ENCODE data around the gene WDR86. TPM values are rescaled to one million over a fixed set of nuclear protein-coding genes. Genes with fewer than 3 reads are reported as not detected.

Gene WDR86
- polyA plus RNA-seq, 1 donor from 2014 or later = 46.2 TPM

DNA sequence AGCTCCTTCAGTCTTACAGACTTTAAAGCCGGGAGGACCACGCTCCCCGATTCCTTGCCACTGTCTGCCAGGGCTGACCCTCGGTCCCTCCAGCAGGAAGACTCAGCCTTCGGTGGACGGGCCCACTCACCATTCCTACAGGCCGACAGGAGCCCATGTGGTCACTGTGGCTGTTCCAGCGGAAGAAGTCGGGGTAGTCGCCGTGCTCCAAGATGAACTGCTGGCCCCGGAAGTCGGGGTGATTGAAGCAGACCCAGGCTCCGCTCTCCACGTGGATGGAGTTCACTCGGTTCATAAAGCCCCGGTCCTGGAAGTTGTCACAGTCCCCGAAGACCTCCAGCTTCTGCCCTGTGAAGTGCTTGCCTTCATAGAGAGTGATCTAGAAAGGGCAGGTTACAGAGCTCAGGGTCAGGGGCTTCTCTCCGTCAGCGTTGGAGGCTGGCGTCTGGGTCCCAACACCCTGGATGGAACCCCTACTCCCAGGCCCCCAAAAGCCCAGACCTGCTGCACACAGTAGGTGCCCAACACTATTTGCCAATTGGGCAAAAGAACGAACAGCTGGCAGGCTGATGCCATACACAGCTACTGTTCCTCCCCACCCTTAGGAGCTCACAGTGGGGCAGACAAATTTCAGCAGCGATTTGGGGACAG, 28.2 kb upstream of the WDR86 start:
- Histone ChIP-seq H3K9ac (ENCODE audit: low read length) (no peak overlapping the region), H2AFZ (ENCODE audit: low read depth, low read length) (no peak overlapping the region), H3K9me2 (ENCODE audit: insufficient read depth, low read length) (no peaks in the 10 kb centered on the region), H3K4me2 (ENCODE audit: low read length) (no peak overlapping the region), H3K79me2 (replicated peaks; ENCODE audit: insufficient read depth, low read length) (no peaks in the 10 kb centered on the region), H3K36me3 (ENCODE audit: insufficient read depth, low read length) (no peaks in the 10 kb centered on the region), H3K4me3 (ENCODE audit: low read length) (no peak overlapping the region), H3F3A (ENCODE audit: insufficient read depth, low read length, poor library complexity, severe bottlenecking) (no peaks in the 10 kb centered on the region), H3K9me3 (ENCODE audit: low read length) (no peaks in the 10 kb centered on the region), H3K27ac (ENCODE audit: low read length) (no peak overlapping the region), H4K20me1 (ENCODE audit: insufficient read depth) (no peaks in the 10 kb centered on the region), H3K27me3 (ENCODE audit: insufficient read depth, low read depth, low read length) (peaks cover 15% of the 10 kb centered on the region)
- TF ChIP-seq, protein P1, sequence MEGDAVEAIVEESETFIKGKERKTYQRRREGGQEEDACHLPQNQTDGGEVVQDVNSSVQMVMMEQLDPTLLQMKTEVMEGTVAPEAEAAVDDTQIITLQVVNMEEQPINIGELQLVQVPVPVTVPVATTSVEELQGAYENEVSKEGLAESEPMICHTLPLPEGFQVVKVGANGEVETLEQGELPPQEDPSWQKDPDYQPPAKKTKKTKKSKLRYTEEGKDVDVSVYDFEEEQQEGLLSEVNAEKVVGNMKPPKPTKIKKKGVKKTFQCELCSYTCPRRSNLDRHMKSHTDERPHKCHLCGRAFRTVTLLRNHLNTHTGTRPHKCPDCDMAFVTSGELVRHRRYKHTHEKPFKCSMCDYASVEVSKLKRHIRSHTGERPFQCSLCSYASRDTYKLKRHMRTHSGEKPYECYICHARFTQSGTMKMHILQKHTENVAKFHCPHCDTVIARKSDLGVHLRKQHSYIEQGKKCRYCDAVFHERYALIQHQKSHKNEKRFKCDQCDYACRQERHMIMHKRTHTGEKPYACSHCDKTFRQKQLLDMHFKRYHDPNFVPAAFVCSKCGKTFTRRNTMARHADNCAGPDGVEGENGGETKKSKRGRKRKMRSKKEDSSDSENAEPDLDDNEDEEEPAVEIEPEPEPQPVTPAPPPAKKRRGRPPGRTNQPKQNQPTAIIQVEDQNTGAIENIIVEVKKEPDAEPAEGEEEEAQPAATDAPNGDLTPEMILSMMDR (IDR thresholded peaks at IDR 0.05; ENCODE audit: poor library complexity, severe bottlenecking) = no peak
- TF ChIP-seq EZH2 (IDR thresholded peaks at IDR 0.05; ENCODE audit: borderline replicate concordance, insufficient read depth, low read length, poor library complexity, severe bottlenecking) = no peak
- TF ChIP-seq TAF1 (IDR thresholded peaks at IDR 0.05; ENCODE audit: low read depth) = no peak
- TF ChIP-seq SMC3 (conservative IDR thresholded peaks at IDR 0.05; ENCODE audit: poor library complexity) = no peak
- TF ChIP-seq REST (IDR thresholded peaks at IDR 0.05; ENCODE audit: borderline replicate concordance) = no peak
- TF ChIP-seq EP300 (conservative IDR thresholded peaks at IDR 0.05; ENCODE audit: poor library complexity, severe bottlenecking) = no peak
- no peak for TF ChIP-seq MXI1 (conservative IDR thresholded peaks at IDR 0.05; ENCODE audit: poor library complexity, severe bottlenecking)
- no peak for TF ChIP-seq POLR2AphosphoS5 (IDR thresholded peaks at IDR 0.05)
- TF ChIP-seq RAD21 (conservative IDR thresholded peaks at IDR 0.05) = no peak

GRCh38 chr7:151437159-151437553, 27.3 kb upstream of the WDR86 start:
- Histone ChIP-seq H3K4me2 (ENCODE audit: low read length) (no peak overlapping the region), H3K79me2 (replicated peaks; ENCODE audit: insufficient read depth, low read length) (no peaks in the 10 kb centered on the region), H3K36me3 (ENCODE audit: insufficient read depth, low read length) (no peaks in the 10 kb centered on the region), H3K9ac (ENCODE audit: low read length) (no peak overlapping the region), H2AFZ (ENCODE audit: low read depth, low read length) (no peak overlapping the region), H4K20me1 (ENCODE audit: insufficient read depth) (no peaks in the 10 kb centered on the region), H3K27ac (ENCODE audit: low read length) (no peak overlapping the region), H3K9me2 (ENCODE audit: insufficient read depth, low read length) (no peaks in the 10 kb centered on the region), H3K4me3 (ENCODE audit: low read length) (no peak overlapping the region), H3K27me3 (ENCODE audit: insufficient read depth, low read depth, low read length) (peaks cover 15% of the 10 kb centered on the region), H3K9me3 (ENCODE audit: low read length) (no peaks in the 10 kb centered on the region), H3F3A (ENCODE audit: insufficient read depth, low read length, poor library complexity, severe bottlenecking) (no peaks in the 10 kb centered on the region)
- TF ChIP-seq REST (IDR thresholded peaks at IDR 0.05; ENCODE audit: borderline replicate concordance) (no peak), MXI1 (conservative IDR thresholded peaks at IDR 0.05; ENCODE audit: poor library complexity, severe bottlenecking) (no peak), POLR2AphosphoS5 (IDR thresholded peaks at IDR 0.05) (no peak)

Measured in neural cell (in vitro differentiated cells).